ENCODE data around the gene SCN5A.

DNA sequence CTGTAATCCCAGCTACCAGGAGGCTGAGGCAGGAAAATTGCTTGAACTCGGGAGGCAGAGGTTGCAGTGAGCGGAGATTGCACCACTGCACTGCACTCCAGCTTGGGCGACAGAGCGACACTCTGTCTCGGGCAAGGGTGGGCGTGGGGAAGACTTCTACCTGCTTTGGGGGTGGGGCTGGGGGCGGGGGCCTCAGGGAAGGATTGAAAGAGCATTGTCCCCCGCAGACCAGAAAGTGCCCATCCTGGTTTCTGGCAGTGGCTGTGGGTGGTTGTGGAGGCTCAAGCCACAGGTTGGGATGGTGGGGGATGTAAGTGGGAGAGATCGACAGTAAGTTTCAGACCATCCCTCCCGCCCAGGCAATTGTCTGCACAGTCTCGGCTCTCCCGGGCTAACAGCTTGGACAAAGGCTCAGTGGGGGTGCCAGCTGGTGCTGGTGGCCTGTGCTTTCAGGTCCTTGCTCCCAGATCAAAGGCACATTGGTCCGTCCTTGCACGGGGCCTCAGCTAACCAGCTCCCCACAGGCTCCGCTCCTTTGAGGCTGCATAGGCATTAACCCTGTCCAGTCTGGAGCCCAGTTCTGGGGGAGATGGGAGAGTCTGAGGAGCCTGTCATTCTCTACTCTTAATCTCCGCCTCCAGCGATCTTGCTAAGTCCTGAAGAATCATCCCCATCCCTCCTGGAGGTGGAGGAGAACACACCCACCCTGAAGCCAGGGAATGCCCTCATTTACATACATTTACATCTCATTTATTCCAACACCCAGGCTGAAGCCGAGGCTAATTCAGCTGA lies 8.6 kb downstream of the SCN5A start:
- TF ChIP-seq, protein P1, sequence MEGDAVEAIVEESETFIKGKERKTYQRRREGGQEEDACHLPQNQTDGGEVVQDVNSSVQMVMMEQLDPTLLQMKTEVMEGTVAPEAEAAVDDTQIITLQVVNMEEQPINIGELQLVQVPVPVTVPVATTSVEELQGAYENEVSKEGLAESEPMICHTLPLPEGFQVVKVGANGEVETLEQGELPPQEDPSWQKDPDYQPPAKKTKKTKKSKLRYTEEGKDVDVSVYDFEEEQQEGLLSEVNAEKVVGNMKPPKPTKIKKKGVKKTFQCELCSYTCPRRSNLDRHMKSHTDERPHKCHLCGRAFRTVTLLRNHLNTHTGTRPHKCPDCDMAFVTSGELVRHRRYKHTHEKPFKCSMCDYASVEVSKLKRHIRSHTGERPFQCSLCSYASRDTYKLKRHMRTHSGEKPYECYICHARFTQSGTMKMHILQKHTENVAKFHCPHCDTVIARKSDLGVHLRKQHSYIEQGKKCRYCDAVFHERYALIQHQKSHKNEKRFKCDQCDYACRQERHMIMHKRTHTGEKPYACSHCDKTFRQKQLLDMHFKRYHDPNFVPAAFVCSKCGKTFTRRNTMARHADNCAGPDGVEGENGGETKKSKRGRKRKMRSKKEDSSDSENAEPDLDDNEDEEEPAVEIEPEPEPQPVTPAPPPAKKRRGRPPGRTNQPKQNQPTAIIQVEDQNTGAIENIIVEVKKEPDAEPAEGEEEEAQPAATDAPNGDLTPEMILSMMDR (IDR thresholded peaks at IDR 0.05; ENCODE audit: poor library complexity), result no peak
- no peak for TF ChIP-seq EZH2phosphoT487 (IDR thresholded peaks at IDR 0.05; ENCODE audit: low read depth, severe bottlenecking, unreplicated experiment)

All from hepatocyte (in vitro differentiated cells).